HepG2 (cell line): ENCODE measurements around the gene CISD2. TPM values are rescaled to one million over a fixed set of nuclear protein-coding genes. Genes with fewer than 3 reads are reported as not detected.

Experiments used
- KDM2A ChIP-seq: sonication (generic); formaldehyde crosslinking; IDR thresholded peaks from 2 replicates; pipeline ENCODE4 v1.4.0; 2020; ENCODE audit warnings: low read depth, missing genetic modification reagents, borderline replicate concordance
- KLF11 ChIP-seq: IDR thresholded peaks from 2 replicates; pipeline ENCODE4 v1.6.1; 2016; ENCODE audit warnings: missing compliant biosample characterization
- NR2F6 ChIP-seq, 2 experiments: IDR thresholded peaks; 2 replicates each; pipeline ENCODE4 v1.6.1; 2016; ENCODE audit warnings: antibody characterized with exemption in 1 of 2, mild to moderate bottlenecking in 1 of 2
- SRY ChIP-seq: sonication (generic); formaldehyde crosslinking; IDR thresholded peaks from 2 replicates; pipeline ENCODE4 v1.8.0; 2022; ENCODE audit warnings: mild to moderate bottlenecking, missing genetic modification reagents
- TAF15 ChIP-seq: fragments of 200-400 bp; formaldehyde crosslinking; IDR thresholded peaks from one replicate; pipeline ENCODE4 v1.6.1; 2018; ENCODE audit warnings: mild to moderate bottlenecking, low read depth, low read length; ENCODE audit not compliant: poor library complexity, severe bottlenecking
- THAP9 ChIP-seq: sonication (generic); formaldehyde crosslinking; IDR thresholded peaks from 2 replicates; pipeline ENCODE4; 2020; ENCODE audit warnings: missing genetic modification reagents, mild to moderate bottlenecking, borderline replicate concordance
- ZHX1 ChIP-seq: sonication (generic); formaldehyde crosslinking; IDR thresholded peaks from 2 replicates; pipeline ENCODE4 v1.8.1; 2022; ENCODE audit warnings: low read depth, mild to moderate bottlenecking, missing genetic modification reagents
- ZNF276 ChIP-seq: sonication (generic); formaldehyde crosslinking; IDR thresholded peaks from 2 replicates; pipeline ENCODE4 v1.4.0; 2020; ENCODE audit warnings: mild to moderate bottlenecking, low read depth, missing genetic modification reagents
- ZNF570 ChIP-seq: sonication (generic); formaldehyde crosslinking; IDR thresholded peaks from 2 replicates; pipeline ENCODE4 v1.4.0; 2020; ENCODE audit warnings: mild to moderate bottlenecking, missing genetic modification reagents, borderline replicate concordance
- ZNF572 ChIP-seq: sonication (generic); formaldehyde crosslinking; IDR thresholded peaks from 2 replicates; pipeline ENCODE4 v1.5.1; 2020; ENCODE audit warnings: mild to moderate bottlenecking, missing genetic modification reagents
- ZNF646 ChIP-seq: sonication (generic); formaldehyde crosslinking; IDR thresholded peaks from 2 replicates; pipeline ENCODE4 v1.9.0; 2021; ENCODE audit warnings: mild to moderate bottlenecking, missing genetic modification reagents
- ZNF773 ChIP-seq: sonication (generic); formaldehyde crosslinking; IDR thresholded peaks from 2 replicates; pipeline ENCODE4 v1.4.0; 2020; ENCODE audit warnings: missing genetic modification reagents, borderline replicate concordance
- ZNF777 ChIP-seq: sonication (generic); formaldehyde crosslinking; IDR thresholded peaks from 2 replicates; pipeline ENCODE4 v1.4.0; 2020; ENCODE audit warnings: missing genetic modification reagents
- polyA plus RNA-seq, 8 experiments: library from polyadenylated mRNA; depleted of rRNA in 3 of 8; stranded (reverse) in 7 of 8; unstranded in 1 of 8; fragments of >200 nt; fragmentation: Illumina TruSeq in 4 of 8; extraction: Trizol in 4 of 8; gene quantifications; 2 replicates each; pipeline versions ENCODE4 v1.2.1 to v1.2.3, GENCODE V29; 2011 to 2016; ENCODE audit warnings: low read depth in 4 of 8, missing spikeins in 1 of 8, mixed read lengths in 1 of 8; ENCODE audit not compliant: insufficient read depth in 1 of 8
- total RNA-seq, 5 experiments: library from RNA; depleted of rRNA; stranded (reverse); fragments of >200 nt; fragmentation: Illumina TruSeq; extraction: Trizol; gene quantifications; 2 replicates each; pipeline ENCODE4 v1.2.3, GENCODE V29; 2016; ENCODE audit warnings: low read depth in 1 of 5

Gene CISD2
- total and polyA plus RNA-seq, 2 of the 13 experiments (the other 11 are each of a cell fraction or from before 2014, with no cell fraction given) = 24.5 to 37.7 TPM

- TF ChIP-seq ZNF646 (no peak), ZNF572 (CRISPR knock-in tag) (0 out of 2 replicates have a peak, but pooled peaks have one; percentile 64), ZNF773 (0 out of 2 replicates have a peak, but pooled peaks have one; percentile 90), ZNF570 (peak; percentile 96; the same call in 1 of the 2 replicates), NR2F6 (IDR thresholded peaks at IDR 0.05) (no peak), NR2F6 (CRISPR knock-in tag; IDR thresholded peaks at IDR 0.05) (peak; percentile 53; the same call in 1 of the 2 replicates), ZNF777 (CRISPR knock-in tag) (no peak), KLF11 (CRISPR knock-in tag) (no peak; the same call in 1 of the 2 replicates), TAF15 (peak; percentile 88), THAP9 (CRISPR knock-in tag) (peak; percentile 73; the same call in 1 of the 2 replicates), SRY (CRISPR knock-in tag) (peak; percentile 94), ZNF276 (CRISPR knock-in tag) (peak; percentile 90), ZHX1 (CRISPR knock-in tag) (peak; percentile 63; the same call in 1 of the 2 replicates), KDM2A (CRISPR knock-in tag) (peak; percentile 83)
Measured at GRCh38 chr4:102868781-102869568, at the start of gene CISD2 (continued).
